G401 (cell line): ENCODE data around the gene KIR3DL1. TPM values are rescaled to one million over a fixed set of nuclear protein-coding genes. Genes with fewer than 3 reads are reported as not detected.
"Not testable (repeated sequence)": the region's sequence is repeated elsewhere in the genome, so short reads cannot be mapped to it uniquely, and the experiment has no call there.

ENCODE experiments used
- DNase-seq: peaks from one replicate; pipeline ENCODE4 v3.0.0-alpha.2; 2015; ENCODE audit warnings: low spot score
- in situ Hi-C: cut with HindIII; loops from 2 replicates; pipeline ENCODE4 v1.10.0; 2016; ENCODE audit warnings: low sequenced_read_pairs, mixed read lengths
- total RNA-seq: library from RNA; depleted of rRNA; stranded (reverse); fragments of >200 nt; shearing (Covaris generic); gene quantifications from 2 replicates; pipeline ENCODE4 v1.2.3, GENCODE V29; 2014

KIR3DL1 gene
- total RNA-seq, 1 experiment from 2014 or later = not detected

DNA sequence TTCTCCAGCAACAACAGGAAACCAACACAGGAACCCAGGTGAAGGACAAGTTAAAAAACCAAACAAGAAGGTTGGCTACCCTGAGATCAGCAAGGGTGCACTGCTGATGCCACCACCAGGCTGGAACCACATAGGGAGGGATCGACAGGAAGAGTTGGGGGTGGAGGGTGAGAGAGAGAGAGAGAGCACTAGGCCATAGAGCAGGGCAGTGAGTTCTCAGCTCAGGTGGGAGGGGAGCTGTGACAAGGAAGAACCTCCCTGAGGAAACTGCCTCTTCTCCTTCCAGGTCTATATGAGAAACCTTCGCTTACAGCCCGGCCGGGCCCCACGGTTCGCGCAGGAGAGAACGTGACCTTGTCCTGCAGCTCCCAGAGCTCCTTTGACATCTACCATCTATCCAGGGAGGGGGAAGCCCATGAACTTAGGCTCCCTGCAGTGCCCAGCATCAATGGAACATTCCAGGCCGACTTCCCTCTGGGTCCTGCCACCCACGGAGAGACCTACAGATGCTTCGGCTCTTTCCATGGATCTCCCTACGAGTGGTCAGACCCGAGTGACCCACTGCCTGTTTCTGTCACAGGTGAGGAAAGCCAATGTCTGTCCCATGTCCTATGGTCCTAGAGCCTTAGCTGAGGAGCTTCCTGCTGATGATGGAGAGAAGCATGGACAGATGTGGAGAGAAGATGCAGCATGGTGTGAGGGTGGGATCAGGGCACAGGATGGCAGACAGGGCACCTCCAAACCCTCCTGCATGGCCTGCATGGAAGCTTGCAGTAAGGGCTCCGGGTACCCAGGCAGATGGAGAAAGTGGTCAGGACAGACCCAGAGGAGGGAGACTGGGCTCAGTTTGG, 10.4 kb upstream of the KIR3DL1 start:
- no peak for DNase-seq
- in situ Hi-C loops = no loop called here

DNA sequence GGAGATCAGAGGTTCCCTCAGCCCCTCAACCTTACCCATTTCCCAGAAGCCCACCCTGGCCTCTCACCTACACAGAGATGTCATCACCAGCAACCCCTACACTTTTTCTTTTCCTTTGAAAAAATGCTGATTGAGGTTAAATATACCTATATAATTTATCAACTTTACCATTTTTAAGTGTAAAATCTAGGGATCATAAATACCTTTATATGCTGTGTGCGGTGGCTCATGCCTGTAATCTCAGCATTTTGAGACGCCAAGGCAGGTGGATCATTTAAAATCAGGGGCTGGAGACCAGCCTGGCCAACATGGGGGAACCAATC, 9.8 kb upstream of the KIR3DL1 start:
- in situ Hi-C loops = no loop called here

DNA sequence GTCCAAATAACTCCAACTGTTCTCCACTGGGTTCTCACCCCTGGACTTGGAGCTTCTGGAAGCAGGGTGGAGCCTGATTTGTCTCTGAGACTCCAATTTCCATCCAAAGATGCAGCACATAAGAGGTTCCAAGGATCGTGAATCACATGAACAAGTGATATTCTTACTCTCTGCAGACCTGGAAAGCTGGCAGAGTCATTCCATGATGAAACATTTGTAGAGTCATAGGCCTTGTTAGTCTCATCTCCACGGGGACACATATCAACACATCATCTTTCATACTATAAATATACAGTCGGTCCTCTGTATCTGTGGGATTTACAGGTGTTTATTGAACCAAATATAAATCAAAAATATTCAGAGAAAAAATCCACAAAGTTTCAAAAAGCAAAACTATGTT, 1.7 kb upstream of the KIR3DL1 start:
- DNase-seq, in situ Hi-C loops: not testable (repeated sequence)

More for the DNA sequence above, 9.8 kb upstream of the KIR3DL1 start:
- no peak for DNase-seq

DNA sequence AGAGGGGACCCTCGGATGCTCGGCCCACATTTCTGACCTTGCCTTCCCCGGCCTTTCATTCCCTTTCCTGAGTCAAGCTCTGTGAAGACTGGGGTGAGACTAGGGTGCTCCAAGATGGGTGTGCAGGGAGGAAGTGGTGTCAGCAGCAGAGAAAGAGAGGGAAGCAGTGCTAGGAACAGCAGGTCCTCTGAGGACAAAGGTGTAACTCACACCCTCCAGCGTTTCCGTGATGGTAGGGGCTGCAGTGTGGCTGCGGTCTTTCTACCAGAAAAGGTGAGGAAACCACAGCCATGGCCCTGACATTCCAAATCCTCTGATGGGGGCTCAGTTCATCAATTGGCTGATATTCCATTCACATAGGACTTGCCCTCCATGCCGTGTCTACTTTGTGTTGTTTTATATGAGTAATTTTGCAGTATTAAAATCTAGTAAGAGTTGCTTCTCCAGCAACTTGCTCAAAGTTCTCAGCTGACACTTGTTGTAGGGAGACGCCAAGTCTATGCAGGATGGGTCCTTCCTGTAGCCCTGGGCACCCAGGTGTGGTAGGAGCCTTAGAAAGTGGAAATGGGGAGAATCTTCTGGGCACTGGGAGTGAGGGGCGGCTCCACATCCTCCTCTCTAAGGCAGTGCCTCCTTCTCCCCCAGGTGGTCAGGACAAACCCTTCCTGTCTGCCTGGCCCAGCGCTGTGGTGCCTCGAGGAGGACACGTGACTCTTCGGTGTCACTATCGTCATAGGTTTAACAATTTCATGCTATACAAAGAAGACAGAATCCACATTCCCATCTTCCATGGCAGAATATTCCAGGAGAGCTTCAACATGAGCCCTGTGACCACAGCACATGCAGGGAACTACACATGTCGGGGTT, 1.6 kb downstream of the KIR3DL1 start:
- in situ Hi-C loops = no loop called here
- no peak for DNase-seq

DNA sequence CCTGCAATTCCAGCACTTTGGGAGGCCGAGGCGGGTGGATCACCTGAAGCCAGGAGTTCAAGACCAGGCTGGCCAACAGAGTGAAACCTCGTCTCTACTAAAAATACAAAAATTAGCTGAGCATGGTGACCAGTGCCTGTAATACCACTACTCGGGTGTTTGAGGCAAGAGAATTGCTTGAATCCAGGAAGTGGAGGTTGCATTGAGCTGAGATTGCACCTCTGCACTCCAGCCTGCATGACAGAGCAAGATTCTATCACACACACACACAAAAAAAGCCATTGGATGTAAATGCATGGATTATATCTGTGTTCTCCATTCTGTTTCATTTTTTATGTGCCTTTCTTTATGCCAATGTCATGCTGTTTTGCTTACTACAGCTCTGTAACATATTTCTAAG, 8.1 kb downstream of the KIR3DL1 start:
- in situ Hi-C loops, DNase-seq: not testable (repeated sequence)

DNA sequence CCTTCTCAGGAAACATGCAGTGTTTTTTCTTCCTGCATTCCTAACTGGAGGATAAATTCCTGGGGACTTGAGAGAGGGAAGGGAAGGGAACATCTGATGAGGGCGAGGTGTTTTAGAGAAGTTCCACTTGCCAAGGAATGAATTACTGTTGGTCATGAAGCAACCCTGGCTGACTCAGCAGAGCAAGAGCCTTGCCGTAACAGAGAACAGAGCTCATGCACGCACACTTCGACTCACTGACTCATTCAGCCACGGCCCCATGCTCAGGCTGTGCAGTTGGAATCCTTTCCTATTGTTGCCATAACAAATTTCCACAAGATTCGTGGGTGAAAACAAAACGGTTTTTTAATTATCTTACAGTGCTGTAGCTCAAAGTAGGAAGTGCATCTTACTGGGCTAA, 9.1 kb downstream of the KIR3DL1 start:
- DNase-seq, in situ Hi-C loops: not testable (repeated sequence)

DNA sequence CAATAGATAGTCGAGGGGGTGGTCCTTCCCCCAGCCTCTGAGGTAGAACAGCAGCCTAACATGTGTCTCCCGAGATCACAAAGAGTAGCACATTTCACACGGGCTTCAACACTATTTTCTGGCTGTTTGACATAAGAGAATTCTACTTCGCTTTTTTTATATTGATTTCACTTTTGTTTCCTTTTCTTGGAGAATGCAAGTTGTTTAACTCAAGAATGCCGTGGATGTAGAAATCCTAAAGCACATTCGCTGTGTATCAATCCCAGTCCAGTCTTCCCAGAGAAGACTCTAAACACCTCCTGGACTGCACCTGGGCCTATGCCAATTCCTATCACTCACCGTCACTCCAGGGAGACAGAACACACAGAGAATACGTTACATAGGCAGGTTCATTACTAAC, 11.8 kb downstream of the KIR3DL1 start:
- in situ Hi-C loops, DNase-seq: not testable (repeated sequence)

DNA sequence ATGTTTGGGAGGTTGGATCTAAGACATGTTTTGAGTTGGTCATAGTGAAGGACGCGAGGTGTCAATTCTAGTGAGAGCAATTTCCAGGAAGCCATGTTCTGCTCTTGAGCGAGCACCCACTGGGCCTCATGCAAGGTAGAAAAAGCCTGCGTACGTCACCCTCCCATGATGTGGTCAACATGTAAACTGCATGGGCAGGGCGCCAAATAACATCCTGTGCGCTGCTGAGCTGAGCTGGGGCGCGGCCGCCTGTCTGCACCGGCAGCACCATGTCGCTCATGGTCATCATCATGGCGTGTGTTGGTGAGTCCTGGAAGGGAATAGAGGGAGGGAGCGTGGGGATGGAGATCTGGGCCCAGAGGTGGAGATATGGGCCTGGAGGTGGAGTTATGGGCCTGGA, 16.2 kb downstream of the KIR3DL1 start, which contains the start of gene KIR2DS4:
TSS of gene KIR2DS4 (plus strand) at position 181 of the 400 bp plus-strand sequence.
- in situ Hi-C loops, DNase-seq: not testable (repeated sequence)

DNA sequence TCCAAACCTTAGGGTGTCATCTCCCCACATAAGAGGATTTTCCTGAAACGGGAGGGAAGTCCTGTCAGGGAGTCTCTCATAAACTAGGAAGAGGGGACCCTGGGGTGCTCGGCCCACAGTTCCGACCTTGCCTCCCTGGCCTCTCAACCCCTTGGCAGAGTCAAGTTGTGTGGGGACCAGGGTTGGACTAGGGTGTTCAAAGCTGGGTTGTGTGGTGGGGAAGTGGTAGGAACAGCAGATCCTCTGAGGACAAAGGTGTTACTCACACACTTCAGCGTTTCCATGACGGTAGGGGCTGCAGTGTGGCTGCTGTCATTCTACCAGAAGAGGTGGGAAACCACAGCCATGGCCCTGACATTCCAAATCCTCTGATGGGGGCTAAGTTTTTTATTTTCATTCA, 18.9 kb downstream of the KIR3DL1 start:
- in situ Hi-C loops, DNase-seq: not testable (repeated sequence)

DNA sequence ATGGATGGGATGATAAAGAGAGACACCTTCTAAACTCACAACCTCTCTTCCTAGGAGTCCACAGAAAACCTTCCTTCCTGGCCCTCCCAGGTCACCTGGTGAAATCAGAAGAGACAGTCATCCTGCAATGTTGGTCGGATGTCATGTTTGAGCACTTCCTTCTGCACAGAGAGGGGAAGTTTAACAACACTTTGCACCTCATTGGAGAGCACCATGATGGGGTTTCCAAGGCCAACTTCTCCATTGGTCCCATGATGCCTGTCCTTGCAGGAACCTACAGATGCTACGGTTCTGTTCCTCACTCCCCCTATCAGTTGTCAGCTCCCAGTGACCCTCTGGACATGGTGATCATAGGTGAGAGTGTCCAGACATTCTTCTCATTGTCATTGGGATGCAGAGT, 21.3 kb downstream of the KIR3DL1 start:
- in situ Hi-C loops, DNase-seq: not testable (repeated sequence)

DNA sequence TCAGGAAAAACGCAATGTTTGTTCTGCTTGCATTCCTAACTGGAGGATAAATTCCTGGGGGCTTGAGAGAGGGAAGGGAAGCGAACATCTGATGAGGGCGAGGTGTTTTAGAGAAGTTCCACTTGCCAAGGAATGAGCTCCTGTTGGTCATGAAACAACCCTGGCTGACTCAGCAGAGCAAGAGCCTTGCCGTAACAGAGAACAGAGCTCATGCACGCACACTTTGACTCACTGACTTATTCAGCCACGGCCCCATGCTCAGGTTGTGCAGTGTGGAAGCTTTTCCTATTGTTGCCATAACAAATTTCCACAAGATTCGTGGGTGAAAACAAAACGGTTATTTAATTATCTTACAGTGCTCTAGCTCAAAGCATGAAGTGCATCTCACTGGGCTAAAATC, 26.9 kb downstream of the KIR3DL1 start:
- DNase-seq, in situ Hi-C loops: not testable (repeated sequence)

DNA sequence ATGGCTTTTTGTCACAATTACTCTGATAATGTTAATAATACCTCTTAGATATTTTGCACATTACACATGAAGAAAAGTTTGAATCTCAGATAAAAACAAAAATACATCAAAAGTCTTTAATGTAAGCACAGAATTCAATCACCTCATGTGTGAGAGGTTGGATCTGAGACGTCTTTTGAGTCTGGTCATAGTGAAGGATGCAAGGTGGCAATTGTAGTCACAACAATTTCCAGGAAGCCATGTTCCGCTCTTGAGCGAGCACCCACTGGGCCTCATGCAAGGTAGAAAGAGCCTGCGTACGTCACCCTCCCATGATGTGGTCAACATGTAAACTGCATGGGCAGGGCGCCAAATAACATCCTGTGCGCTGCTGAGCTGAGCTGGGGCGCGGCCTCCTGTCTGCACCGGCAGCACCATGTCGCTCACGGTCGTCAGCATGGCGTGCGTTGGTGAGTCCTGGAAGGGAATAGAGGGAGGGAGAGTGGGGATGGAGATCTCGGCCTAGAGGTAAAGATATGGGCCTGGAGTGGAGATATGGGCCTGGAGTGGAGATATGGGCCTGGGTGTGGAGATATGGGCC, 33.9 kb downstream of the KIR3DL1 start, which contains the start of gene KIR3DL2:
TSS of gene KIR3DL2 (plus strand) at position 383 of the 580 bp plus-strand sequence. CDS start at position 416, 33 bp downstream.
- DNase-seq, in situ Hi-C loops: not testable (repeated sequence)

DNA sequence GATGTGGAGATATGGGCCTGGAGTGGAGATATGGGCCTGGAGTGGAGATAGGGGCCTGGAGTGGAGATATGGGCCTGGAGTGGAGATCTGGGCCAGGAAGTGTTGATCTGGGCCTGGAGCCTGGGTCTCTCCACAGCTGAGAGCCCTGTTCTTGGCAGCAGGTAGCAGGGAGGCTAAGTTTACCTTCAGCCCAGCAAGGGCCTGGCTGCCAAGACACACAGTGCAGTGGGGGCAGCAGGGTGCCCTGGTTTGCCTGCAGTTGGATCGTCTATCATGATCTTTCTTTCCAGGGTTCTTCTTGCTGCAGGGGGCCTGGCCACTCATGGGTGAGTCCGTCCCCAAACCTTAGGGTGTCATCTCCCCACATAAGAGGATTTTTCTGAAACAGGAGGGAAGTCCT, 34.7 kb downstream of the KIR3DL1 start:
- no peak for DNase-seq
- in situ Hi-C loops = no loop called here

DNA sequence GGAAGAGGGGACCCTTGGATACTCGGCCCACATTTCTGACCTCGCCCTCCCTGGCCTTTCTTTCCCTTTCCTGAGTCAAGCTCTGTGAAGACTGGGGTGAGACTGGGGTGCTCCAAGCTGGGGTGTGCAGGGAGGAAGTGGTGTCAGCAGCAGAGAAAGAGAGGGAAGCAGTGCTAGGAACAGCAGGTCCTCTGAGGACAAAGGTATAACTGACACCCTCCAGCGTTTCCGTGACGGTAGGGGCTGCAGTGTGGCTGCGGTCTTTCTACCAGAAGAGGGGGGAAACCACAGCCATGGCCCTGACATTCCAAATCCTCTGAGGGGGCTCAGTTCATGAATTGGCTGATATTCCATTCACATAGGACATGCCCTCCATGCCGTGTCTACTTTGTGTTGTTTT, 35.1 kb downstream of the KIR3DL1 start:
- in situ Hi-C loops = no loop called here
- DNase-seq = no peak

DNA sequence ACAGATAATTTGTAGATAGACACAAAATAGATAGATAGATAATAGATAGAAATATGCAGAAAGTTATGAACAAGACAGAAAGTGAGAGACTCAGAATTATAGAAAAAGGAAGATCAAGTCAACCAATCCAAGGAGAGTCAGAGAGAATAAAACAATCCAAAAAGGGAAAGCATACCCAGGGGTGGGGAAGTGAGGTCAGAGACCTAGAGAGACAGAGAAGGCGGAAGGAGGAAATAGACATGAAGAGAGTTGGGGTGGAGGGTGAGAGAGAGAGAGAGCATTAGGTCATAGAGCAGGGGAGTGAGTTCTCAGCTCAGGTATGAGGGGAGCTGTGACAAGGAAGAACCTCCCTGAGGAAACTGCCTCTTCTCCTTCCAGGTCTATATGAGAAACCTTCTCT, 39.0 kb downstream of the KIR3DL1 start:
- DNase-seq, in situ Hi-C loops: not testable (repeated sequence)

DNA sequence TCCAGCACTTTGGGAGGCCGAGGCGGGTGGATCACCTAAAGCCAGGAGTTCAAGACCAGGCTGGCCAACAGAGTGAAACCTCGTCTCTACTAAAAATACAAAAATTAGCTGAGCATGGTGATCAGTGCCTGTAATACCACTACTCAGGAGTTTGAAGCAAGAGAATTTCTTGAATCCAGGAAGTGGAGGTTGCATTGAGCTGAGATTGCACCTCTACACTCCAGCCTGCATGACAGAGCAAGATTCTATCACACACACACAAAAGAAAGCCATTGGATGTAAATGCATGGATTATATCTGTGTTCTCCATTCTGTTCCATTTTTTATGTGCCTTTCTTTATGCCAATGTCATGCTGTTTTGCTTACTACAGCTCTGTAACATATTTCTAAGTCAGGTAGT, 42.2 kb downstream of the KIR3DL1 start:
- in situ Hi-C loops, DNase-seq: not testable (repeated sequence)

DNA sequence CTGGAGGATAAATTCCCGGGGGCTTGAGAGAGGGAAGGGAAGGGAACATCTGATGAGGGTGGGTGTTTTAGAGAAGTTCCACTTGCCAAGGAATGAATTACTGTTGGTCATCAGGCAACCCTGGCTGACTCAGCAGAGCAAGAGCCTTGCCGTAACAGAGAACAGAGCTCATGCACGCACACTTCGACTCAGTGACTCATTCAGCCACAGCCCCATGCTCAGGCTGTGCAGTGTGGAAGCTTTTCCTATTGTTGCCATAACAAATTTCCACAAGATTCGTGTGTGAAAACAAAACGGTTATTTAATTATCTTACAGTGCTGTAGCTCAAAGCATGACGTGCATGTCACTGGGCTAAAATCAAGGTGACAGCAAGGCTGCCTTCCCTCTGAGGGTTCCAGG, 43.2 kb downstream of the KIR3DL1 start:
- DNase-seq, in situ Hi-C loops: not testable (repeated sequence)

DNA sequence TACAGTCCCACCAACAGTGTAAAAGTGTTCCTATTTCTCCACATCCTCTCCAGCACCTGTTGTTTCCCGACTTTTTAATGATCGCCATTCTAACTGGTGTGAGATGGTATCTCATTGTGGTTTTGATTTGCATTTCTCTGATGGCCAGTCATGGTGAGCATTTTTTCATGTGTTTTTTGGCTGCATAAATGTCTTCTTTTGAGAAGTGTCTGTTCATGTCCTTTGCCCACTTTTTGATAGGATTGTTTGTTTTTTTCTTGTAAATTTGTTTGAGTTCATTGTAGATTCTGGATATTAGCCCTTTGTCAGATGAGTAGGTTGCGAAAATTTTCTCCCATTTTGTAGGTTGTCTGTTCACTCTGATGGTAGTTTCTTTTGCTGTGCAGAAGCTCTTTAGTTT, 47.2 kb downstream of the KIR3DL1 start:
- in situ Hi-C loops, DNase-seq: not testable (repeated sequence)

DNA sequence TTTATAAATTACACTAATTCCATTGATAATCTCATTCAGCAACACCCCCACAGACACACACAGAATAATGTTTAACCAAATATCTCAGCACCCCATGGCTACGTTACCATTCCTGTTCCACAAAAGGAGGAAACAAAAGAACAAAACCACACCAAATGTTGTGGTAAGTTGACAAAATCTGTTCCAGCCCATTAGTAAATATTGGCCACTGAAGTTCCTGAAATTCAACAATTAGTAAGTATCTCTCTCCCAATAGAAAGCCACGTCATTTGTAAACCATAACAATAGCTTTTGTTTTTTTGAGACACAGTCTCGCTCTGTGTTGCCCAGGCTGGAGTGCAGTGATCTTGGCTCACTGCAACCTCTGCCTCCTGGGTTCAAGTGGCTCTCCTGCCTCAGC, 55.4 kb downstream of the KIR3DL1 start:
- DNase-seq = no peak
- in situ Hi-C loops = no loop called here

DNA sequence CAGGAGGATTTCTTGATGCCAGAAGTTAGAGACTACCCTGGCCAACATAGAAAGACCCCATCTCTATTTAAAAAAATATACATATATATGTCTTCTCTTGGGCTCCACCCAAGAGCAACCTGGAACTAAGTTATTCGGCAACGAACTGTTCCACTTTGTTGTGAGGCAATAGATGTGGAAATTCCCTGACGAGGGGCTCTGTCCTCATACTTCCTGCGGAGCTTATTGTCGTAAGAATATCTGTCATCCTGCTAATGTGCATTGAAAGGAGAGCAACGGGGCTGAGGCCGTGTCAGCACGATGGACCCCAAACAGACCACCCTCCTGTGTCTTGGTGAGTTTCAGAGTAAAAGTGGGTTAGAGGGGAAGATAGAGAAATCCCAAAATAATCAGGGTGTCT, 57.7 kb downstream of the KIR3DL1 start, which contains the start of gene FCAR:
TSS of gene FCAR (plus strand) at position 246 of the 400 bp plus-strand sequence. CDS start at position 301, 55 bp downstream.
- no peak for DNase-seq
- in situ Hi-C loops = no loop called here
